T-helper 17 cell (primary cell): ENCODE data around the gene ZBTB6. TPM values are rescaled to one million over a fixed set of nuclear protein-coding genes. Genes with fewer than 3 reads are reported as not detected.
A peak's percentile ranks its signal among the peaks of the same experiment; 100 is the strongest.

Source experiments
- ATAC-seq: fragments of 150-1000 bp; cut with Tn5 transposase; 2 replicates; pipeline ENCODE4 v1.10.0; 2021; ENCODE audit warnings: mild to moderate bottlenecking, moderate library complexity
- DNase-seq, 3 donors: peaks; one replicate each; pipeline versions ENCODE4 v3.0.0 to v3.0.0-alpha.2; 2020 to 2021
- H3K9me3 ChIP-seq: one replicate; pipeline ENCODE4 v1.7.0; 2013; ENCODE audit warnings: low read length, mild to moderate bottlenecking; ENCODE audit not compliant: control insufficient read depth, poor library complexity, severe bottlenecking
- H3K27ac Mint-ChIP-seq: one replicate; pipeline ENCODE4 v1.8.0; 2022; ENCODE audit warnings: mild to moderate bottlenecking, moderate library complexity, mixed read lengths
- H3K27me3 Mint-ChIP-seq: one replicate; pipeline ENCODE4 v1.8.0; 2022; ENCODE audit warnings: mixed read lengths
- H3K36me3 Mint-ChIP-seq: one replicate; pipeline ENCODE4 v1.8.0; 2022; ENCODE audit warnings: low read depth, mixed read lengths
- H3K4me1 Mint-ChIP-seq: one replicate; pipeline ENCODE4 v1.8.0; 2022; ENCODE audit warnings: mild to moderate bottlenecking, mixed read lengths
- H3K4me3 Mint-ChIP-seq: one replicate; pipeline ENCODE4 v1.8.0; 2022; ENCODE audit warnings: mild to moderate bottlenecking, moderate library complexity, mixed read lengths
- total RNA-seq, 4 donors: library from RNA in 2 of 4; stranded (reverse) in 2 of 4; gene quantifications; one replicate each; pipeline ENCODE4 v1.2.3 and lab custom pipeline; 2022 to 2026

The ZBTB6 gene, protein sequence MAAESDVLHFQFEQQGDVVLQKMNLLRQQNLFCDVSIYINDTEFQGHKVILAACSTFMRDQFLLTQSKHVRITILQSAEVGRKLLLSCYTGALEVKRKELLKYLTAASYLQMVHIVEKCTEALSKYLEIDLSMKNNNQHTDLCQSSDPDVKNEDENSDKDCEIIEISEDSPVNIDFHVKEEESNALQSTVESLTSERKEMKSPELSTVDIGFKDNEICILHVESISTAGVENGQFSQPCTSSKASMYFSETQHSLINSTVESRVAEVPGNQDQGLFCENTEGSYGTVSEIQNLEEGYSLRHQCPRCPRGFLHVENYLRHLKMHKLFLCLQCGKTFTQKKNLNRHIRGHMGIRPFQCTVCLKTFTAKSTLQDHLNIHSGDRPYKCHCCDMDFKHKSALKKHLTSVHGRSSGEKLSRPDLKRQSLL
- 1 to 10 TPM; 3.7 to 4.7 TPM for total RNA-seq
- total RNA-seq (lab: John Stamatoyannopoulos, UW), result 12.9 to 39.6 reads per million in 2 donors

DNA sequence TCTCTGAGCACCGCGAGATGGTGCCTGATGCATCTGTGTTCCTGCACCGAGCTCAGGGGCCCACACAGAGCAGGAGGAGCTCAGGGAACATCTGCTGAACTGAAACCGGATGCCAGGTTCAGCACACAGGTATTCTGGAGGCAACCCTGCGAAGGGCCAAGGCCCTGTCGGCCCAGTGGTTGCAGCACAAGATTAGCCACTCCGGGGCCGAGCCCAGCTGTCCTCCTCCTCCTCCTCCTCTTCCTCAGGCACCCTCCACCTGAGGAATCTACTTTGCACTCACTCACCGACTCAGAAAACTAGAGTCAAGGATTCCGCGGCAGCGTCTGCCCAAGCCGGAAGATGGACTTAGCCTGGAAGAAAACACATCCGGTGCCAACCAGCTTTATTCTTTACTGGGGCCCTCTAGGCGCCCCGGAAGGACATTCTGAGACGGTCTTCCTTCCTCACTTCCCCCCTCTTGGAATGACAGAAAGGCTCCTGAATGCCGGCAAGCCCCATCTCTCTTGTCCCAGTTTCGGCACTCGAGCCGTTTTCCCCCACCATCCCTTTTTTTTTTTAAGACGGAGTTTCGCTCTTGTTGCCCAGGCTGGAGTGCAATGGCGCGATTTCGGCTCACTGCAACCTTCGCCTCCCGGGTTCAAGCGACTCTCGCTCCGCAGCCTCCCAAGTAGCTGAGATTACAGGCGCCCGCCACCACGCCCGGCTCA is at the start of gene ZBTB6:
TSS of gene ZBTB6 (minus strand) at position 360 of the 710 bp plus-strand sequence. CDS start 1,251 bp downstream, outside the sequence.
- no peaks in the 10 kb centered on the region for H3K9me3 ChIP-seq
- H3K27ac Mint-ChIP-seq, result peak within 1 kb of the TSS; percentile 98
- DNase-seq (peak; percentile 35 to 62 (median 57)), ATAC-seq (peak; percentile 96)
- peak within 1 kb of the TSS; percentile 96 for H3K4me3 Mint-ChIP-seq
- peaks cover 18% of the 10 kb centered on the region for H3K4me1 Mint-ChIP-seq
- peaks cover 4% of the 10 kb centered on the region for H3K36me3 Mint-ChIP-seq
- H3K27me3 Mint-ChIP-seq, result no peaks in the 10 kb centered on the region

DNA sequence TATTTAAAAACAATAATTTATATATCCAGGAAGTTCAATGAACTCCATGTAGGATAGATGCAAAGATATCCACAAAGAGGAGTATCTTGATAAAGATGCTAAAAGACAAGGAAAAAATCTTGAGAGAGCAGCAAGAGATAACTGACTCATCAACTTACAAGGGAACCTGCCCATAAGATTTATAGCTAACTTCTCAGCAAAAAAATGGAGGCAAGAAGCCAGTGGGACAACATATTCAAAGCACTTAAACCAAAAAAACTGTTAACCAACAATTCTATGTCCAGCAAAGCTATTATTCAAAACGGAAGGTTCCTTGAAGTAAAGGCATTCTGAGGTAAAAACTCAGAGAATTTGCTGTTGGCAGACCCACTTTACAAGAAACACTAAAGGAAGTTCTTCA is 48.0 kb upstream of the ZBTB6 start:
- H3K27ac Mint-ChIP-seq, result no peak overlapping the region
- H3K36me3 Mint-ChIP-seq, result peaks cover 7% of the 10 kb centered on the region
- no peak overlapping the region for H3K4me3 Mint-ChIP-seq
- ATAC-seq, result no peak
- DNase-seq, result no peak
- no peaks in the 10 kb centered on the region for H3K27me3 Mint-ChIP-seq
- H3K4me1 Mint-ChIP-seq, result peaks cover 2% of the 10 kb centered on the region
- H3K9me3 ChIP-seq, result no peaks in the 10 kb centered on the region

DNA sequence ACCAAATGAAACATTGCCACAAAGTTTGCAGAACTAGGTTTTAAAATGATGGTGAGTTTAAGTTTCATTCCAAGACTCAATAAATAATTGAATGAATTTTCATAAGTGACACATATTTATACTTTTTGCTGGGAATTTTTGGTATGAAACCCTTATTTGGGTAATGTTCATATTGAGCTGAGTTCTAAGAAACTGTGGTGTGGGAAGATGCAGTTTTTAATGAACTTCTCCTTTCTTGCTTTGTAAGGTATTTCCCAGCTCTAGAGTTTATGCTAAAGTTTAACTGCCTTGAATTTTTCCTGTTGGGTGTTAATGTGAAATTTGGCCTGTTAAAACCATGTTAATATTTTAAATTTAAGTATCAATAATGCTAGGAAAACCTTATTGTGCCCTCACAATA is 42.8 kb upstream of the ZBTB6 start:
- ATAC-seq, result no peak
- no peak overlapping the region for H3K27ac Mint-ChIP-seq
- no peaks in the 10 kb centered on the region for H3K9me3 ChIP-seq
- DNase-seq, result no peak
- H3K4me1 Mint-ChIP-seq, result peaks cover 15% of the 10 kb centered on the region
- peaks cover 5% of the 10 kb centered on the region for H3K36me3 Mint-ChIP-seq
- no peak overlapping the region for H3K4me3 Mint-ChIP-seq
- H3K27me3 Mint-ChIP-seq, result no peaks in the 10 kb centered on the region

DNA sequence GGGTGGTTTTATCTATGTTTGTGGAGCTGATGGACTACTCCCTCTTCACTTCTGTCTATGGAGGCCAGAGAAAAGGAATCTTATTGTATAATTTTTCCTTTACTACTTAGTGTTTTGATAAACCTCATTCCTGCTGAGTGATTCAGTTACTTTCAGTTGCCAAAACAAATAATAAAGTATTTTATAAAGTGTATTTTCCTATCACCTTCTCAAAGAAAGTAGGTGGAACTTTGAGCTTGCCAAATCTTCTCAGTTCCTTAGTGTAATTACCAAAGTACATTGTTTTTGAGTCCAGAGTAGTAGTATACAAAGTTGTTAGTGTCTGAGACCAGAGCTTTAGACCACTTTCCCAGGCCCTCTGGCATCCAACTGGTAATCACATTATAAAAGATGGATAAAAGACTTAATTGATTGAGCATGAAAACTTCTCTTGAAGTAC is 41.1 kb upstream of the ZBTB6 start:
- DNase-seq (no peak), ATAC-seq (no peak)
- Mint-ChIP-seq H3K27ac (no peak overlapping the region), H3K4me3 (no peak overlapping the region), H3K27me3 (no peaks in the 10 kb centered on the region), H3K4me1 (peaks cover 25% of the 10 kb centered on the region), H3K36me3 (peaks cover 6% of the 10 kb centered on the region)
- H3K9me3 ChIP-seq, result no peaks in the 10 kb centered on the region

DNA sequence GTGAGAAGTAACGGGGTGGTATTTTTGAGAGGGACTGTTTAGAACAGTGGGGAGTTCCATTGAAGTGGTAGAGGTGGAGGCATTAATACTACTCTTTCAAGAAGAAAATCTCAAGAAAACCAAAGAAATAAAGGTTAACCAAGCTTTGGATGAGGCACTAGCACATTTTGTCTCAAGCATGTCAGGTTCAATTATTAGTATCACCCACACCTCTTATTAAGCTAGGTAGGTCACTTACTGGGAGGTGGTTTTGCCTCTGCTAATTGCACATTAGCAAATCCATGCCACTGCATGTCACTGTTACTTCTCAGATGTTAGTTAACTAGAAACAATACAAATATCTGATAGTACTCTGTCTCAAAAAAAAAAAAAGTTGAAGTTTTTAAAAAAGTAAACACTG is 37.9 kb upstream of the ZBTB6 start:
- H3K36me3 Mint-ChIP-seq, result peaks cover 3% of the 10 kb centered on the region
- H3K27me3 Mint-ChIP-seq, result no peaks in the 10 kb centered on the region
- H3K4me1 Mint-ChIP-seq, result peaks cover 34% of the 10 kb centered on the region
- H3K4me3 Mint-ChIP-seq, result no peak overlapping the region
- no peak overlapping the region for H3K27ac Mint-ChIP-seq
- no peak for DNase-seq
- ATAC-seq, result no peak
- H3K9me3 ChIP-seq, result no peaks in the 10 kb centered on the region

DNA sequence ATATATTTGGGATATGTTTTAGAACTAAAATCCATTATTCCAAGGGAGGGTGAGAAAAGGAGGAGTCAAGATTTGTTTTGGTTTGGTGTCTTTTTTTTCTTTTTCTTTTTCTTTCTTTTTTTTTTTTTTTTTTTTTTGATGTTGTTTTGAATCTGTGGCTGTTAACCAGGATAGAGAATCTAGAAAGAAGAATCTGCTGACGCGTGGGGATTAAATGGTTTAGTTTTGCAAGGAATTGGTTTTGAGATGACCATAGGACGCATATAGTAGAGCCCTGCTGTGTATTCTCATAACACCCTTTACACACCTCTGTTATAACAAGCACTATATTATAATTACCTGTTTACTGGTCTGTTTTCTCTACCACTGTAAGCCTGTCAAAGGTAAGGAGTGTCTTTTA is 37.1 kb upstream of the ZBTB6 start:
- DNase-seq, result no peak
- Mint-ChIP-seq H3K4me3 (peak overlapping the region; percentile 52), H3K4me1 (peaks cover 36% of the 10 kb centered on the region), H3K27me3 (no peaks in the 10 kb centered on the region), H3K36me3 (peaks cover 3% of the 10 kb centered on the region), H3K27ac (no peak overlapping the region)
- ATAC-seq, result no peak
- no peaks in the 10 kb centered on the region for H3K9me3 ChIP-seq

DNA sequence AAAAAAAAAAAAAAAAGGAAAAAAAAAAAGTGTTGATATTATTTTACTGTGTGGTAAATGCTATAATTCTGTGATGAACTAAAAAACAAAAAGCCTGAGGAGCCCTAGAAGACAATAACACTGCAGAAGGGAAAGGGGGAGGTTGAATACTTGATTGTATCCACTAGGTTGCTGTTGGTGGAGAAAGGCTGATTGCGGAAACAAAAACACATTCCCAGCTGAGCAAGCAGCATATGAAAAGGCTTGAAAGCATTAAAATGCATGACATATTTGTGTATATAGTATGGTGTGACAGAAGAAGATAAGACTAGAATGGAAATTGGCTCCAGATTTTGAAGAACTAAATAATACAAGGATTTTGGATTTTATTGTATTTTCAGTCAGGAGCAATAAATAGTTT is 36.6 kb upstream of the ZBTB6 start:
- Mint-ChIP-seq H3K27ac (no peak overlapping the region), H3K4me3 (peak overlapping the region; percentile 52), H3K27me3 (no peaks in the 10 kb centered on the region), H3K4me1 (peaks cover 32% of the 10 kb centered on the region), H3K36me3 (peaks cover 3% of the 10 kb centered on the region)
- no peaks in the 10 kb centered on the region for H3K9me3 ChIP-seq
- ATAC-seq, result no peak
- DNase-seq, result no peak

DNA sequence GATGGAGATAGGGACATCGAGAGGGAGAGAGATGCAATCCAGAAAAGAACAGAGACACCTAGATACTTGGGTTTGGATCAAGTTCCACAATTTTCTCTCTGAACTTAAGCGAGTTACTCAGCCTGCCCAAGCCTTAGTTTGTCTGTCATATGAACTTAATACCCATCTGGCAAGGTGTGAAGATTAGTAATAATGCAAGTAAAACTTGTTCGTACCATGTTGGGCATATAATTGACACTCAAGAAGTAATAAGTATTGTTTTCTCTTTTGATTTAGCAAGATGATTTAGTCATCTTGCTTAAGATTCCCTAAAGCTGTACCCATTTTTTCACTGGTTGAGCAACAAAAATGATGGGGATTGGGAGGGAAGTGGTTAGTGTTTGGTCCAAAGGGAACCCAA is 35.2 kb upstream of the ZBTB6 start:
- Mint-ChIP-seq H3K36me3 (peaks cover 3% of the 10 kb centered on the region), H3K4me3 (no peak overlapping the region), H3K27ac (peak overlapping the region; percentile 72), H3K27me3 (no peaks in the 10 kb centered on the region), H3K4me1 (peaks cover 28% of the 10 kb centered on the region)
- DNase-seq (no peak), ATAC-seq (no peak)
- no peaks in the 10 kb centered on the region for H3K9me3 ChIP-seq

DNA sequence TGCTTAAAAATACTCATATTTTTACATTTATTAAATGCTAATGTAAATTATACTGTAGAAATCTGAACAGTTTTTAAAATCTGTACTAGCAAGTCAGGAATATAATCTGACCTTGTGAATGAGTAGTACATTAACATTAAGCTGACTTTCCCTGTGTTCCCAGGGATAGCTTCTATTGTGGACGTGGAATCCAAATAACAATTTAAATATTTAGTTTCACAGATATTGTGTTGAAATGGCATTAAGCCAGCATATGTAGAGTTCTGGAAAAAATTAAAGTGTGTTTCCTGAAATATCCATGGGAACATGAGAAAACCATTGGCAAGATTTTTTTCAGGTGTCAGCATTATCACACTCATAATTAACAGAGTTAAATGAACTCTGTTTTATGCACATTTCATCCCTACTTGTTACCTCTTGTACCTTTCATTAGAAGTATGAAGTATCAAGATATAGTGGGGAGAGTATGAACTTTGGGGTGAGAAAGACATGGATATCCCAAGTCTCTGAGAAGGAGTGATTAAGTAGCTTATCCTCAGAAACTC is 33.4 kb upstream of the ZBTB6 start:
- no peaks in the 10 kb centered on the region for H3K9me3 ChIP-seq
- no peak overlapping the region for H3K27ac Mint-ChIP-seq
- no peak for DNase-seq
- H3K4me1 Mint-ChIP-seq, result peaks cover 34% of the 10 kb centered on the region
- no peaks in the 10 kb centered on the region for H3K27me3 Mint-ChIP-seq
- H3K4me3 Mint-ChIP-seq, result no peak overlapping the region
- no peak for ATAC-seq
- H3K36me3 Mint-ChIP-seq, result peaks cover 3% of the 10 kb centered on the region

DNA sequence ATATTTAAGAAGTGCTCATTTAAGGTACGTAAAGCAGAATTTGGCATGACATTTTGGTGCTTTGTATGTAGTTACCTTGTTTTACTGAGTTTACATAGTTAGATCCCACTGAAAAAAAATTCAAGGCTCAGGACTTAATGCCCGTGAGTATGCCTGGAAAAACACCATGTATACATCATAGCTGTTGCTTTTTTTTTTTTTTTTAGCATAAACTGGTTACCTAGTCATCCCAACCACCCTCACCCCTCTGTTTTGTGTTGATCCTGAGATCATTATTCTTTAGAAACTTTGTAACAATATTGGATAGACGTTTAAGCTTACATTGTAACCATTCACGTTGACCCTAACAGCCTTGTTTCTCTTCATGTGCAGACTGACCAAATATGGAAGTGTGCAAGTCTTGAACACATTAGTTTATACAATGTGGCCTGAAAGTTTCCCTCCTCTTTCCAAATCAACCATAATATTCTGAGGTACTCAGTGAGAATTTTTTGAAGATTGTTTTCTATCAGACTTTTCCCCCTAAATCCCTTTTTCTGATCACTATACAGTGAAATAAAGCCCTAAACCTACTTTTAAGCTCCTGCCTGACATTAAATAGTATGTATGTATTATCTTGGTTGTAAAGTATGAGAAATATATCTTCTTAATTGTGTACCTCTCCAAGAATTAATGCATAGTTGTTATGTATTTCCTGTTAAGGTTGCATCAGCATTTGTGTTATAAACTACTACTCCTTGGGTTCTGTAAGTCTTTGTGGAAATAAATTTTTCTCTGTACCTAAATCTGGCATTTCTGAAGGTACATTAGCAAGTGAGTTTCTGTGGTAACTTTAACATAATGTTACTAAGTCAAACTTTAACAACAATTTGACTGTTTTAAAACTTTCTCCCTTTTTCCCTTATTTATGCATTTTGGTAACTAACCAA is 32.1 kb upstream of the ZBTB6 start:
- peaks cover 33% of the 10 kb centered on the region for H3K4me1 Mint-ChIP-seq
- DNase-seq (no peak), ATAC-seq (no peak)
- no peak overlapping the region for H3K4me3 Mint-ChIP-seq
- no peaks in the 10 kb centered on the region for H3K9me3 ChIP-seq
- no peaks in the 10 kb centered on the region for H3K36me3 Mint-ChIP-seq
- no peaks in the 10 kb centered on the region for H3K27me3 Mint-ChIP-seq
- H3K27ac Mint-ChIP-seq, result no peak overlapping the region

DNA sequence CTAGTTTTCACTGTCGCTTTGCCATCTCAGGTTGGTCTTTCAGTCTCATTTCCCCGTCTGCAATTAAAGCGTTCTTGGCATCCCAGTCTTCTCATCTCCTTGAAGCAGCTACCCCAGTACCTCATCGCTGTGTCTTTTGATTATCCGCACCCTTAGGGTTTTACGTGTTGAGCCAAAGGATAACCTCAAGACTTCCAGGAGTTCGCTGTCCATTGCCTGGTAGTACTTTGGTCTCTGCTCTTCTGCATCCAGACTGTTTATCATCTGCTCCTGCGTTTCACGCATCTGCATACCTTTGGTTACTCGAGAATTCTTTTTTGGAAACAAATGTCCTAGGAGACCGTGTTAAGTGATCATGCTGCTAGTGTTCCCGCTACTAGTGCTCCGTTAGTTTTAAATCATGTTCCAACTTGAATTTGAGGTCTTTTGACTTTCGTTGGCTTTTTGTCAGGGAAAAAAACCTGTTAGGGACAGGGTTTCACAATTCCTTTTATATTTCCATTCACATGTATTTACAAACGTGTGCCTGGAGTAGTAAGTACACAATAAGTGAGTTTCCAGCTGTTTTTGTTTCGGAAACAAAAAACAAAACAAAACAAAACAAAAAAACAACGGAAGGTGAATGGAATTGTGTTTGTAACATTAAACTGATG is 28.6 kb upstream of the ZBTB6 start:
- no peak for ATAC-seq
- DNase-seq, result no peak
- H3K9me3 ChIP-seq, result no peaks in the 10 kb centered on the region
- no peaks in the 10 kb centered on the region for H3K27me3 Mint-ChIP-seq
- H3K36me3 Mint-ChIP-seq, result peaks cover 3% of the 10 kb centered on the region
- peak overlapping the region; percentile 97 for H3K4me3 Mint-ChIP-seq
- H3K4me1 Mint-ChIP-seq, result peaks cover 20% of the 10 kb centered on the region
- H3K27ac Mint-ChIP-seq, result peak overlapping the region; percentile 92
